SW480 (cell line): Measurements from ENCODE around the gene ENTHD1.
"Not testable (repeated sequence)": the region's sequence is repeated elsewhere in the genome, so short reads cannot be mapped to it uniquely, and the experiment has no call there.

Source experiments
- DNase-seq: peaks from one replicate; pipeline ENCODE4 v3.0.0-alpha.2; 2016; ENCODE audit warnings: low spot score

ENTHD1 gene

GRCh38 chr22:39924286-39924685 is 30.7 kb upstream of the ENTHD1 start:
- no peak for DNase-seq

GRCh38 chr22:39923696-39924095 is 30.1 kb upstream of the ENTHD1 start:
- no peak for DNase-seq

GRCh38 chr22:39920134-39920743 is 26.7 kb upstream of the ENTHD1 start:
- no peak for DNase-seq

- no peak for DNase-seq
Observed at GRCh38 chr22:39917776-39918495, 24.4 kb upstream of the ENTHD1 start.

- DNase-seq = no peak
Observed at GRCh38 chr22:39917197-39917643, 23.7 kb upstream of the ENTHD1 start.

- DNase-seq = no peak
Observed at GRCh38 chr22:39916496-39916895, 22.9 kb upstream of the ENTHD1 start.

- DNase-seq = no peak
Observed at GRCh38 chr22:39915295-39915726, 21.8 kb upstream of the ENTHD1 start.

GRCh38 chr22:39914584-39914983 is 21.0 kb upstream of the ENTHD1 start:
- no peak for DNase-seq

- no peak for DNase-seq
Observed at GRCh38 chr22:39913886-39914285, 20.3 kb upstream of the ENTHD1 start.

- DNase-seq = no peak
Observed at GRCh38 chr22:39913321-39913720, 19.8 kb upstream of the ENTHD1 start.

- DNase-seq = no peak
Observed at GRCh38 chr22:39910876-39911613, 17.5 kb upstream of the ENTHD1 start.

GRCh38 chr22:39908737-39909136 is 15.2 kb upstream of the ENTHD1 start:
- DNase-seq = no peak

GRCh38 chr22:39908136-39908535 is 14.6 kb upstream of the ENTHD1 start:
- no peak for DNase-seq

- DNase-seq = no peak
Observed at GRCh38 chr22:39907605-39908097, 14.1 kb upstream of the ENTHD1 start.

GRCh38 chr22:39907047-39907446 is 13.5 kb upstream of the ENTHD1 start:
- no peak for DNase-seq

GRCh38 chr22:39906207-39906606 is 12.6 kb upstream of the ENTHD1 start:
- no peak for DNase-seq

GRCh38 chr22:39905687-39906086 is 12.1 kb upstream of the ENTHD1 start:
- DNase-seq = no peak

- DNase-seq = no peak
Observed at GRCh38 chr22:39904862-39905261, 11.3 kb upstream of the ENTHD1 start.

- DNase-seq = not testable (repeated sequence)
Observed at GRCh38 chr22:39904024-39904423, 10.5 kb upstream of the ENTHD1 start.

- DNase-seq = no peak
Observed at GRCh38 chr22:39901565-39902146, 8.1 kb upstream of the ENTHD1 start.

GRCh38 chr22:39900306-39901227 is 7.0 kb upstream of the ENTHD1 start, which contains the start of gene GRAP2:
Gene GRAP2 (plus strand): TSS chr22:39901084. CDS start chr22:39947107, 46,023 bp downstream.
- DNase-seq = no peak
